Esophagus squamous epithelium (tissue), 4 donors: ENCODE data around the gene SMDT1.

Experiments used
- POLR2A ChIP-seq, 4 donors: fragments of 450-650 bp; IDR thresholded peaks; one replicate each; pipeline ENCODE4 v1.6.1; 2017; ENCODE audit warnings: antibody characterized with exemption in 4 of 4, mild to moderate bottlenecking in 4 of 4, moderate library complexity in 3 of 4
- TF ChIP-seq, protein P1 (sequence below), 6 experiments: fragments of 450-650 bp in 4 of 6; fragments of 200-600 bp in 2 of 6; sonication (generic) in 2 of 6; IDR thresholded peaks; one replicate each; pipeline ENCODE4 v1.5.1; 2016 to 2019; ENCODE audit warnings: antibody characterized with exemption in 6 of 6, mild to moderate bottlenecking in 4 of 6, moderate library complexity in 4 of 6

DNA sequence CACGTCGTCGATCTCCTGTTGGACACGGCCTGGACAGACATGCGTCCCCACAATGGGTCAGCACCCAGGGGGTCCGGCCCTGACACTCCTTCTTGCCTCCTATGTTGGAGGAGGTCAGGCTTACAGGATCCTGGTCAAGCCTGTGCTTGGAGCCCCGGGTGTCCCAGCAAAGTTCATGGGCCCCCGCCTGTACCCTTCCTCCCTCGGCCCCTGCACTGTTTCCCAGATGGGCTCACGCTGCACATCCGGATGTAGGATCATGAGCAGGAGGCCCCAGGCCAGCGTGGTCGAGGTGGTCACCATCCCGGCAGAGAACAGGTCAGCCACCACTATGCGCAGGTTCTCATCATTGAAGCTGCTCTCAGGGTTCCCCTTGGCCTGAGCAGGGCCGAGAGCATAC is 48.1 kb downstream of the SMDT1 start:
- TF ChIP-seq, protein P1, sequence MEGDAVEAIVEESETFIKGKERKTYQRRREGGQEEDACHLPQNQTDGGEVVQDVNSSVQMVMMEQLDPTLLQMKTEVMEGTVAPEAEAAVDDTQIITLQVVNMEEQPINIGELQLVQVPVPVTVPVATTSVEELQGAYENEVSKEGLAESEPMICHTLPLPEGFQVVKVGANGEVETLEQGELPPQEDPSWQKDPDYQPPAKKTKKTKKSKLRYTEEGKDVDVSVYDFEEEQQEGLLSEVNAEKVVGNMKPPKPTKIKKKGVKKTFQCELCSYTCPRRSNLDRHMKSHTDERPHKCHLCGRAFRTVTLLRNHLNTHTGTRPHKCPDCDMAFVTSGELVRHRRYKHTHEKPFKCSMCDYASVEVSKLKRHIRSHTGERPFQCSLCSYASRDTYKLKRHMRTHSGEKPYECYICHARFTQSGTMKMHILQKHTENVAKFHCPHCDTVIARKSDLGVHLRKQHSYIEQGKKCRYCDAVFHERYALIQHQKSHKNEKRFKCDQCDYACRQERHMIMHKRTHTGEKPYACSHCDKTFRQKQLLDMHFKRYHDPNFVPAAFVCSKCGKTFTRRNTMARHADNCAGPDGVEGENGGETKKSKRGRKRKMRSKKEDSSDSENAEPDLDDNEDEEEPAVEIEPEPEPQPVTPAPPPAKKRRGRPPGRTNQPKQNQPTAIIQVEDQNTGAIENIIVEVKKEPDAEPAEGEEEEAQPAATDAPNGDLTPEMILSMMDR (IDR thresholded peaks at IDR 0.05), result no peak
- no peak for TF ChIP-seq POLR2A (IDR thresholded peaks at IDR 0.05)
